DMS 273 (cell line): ENCODE measurements around the gene INKA1.
A peak's percentile ranks its signal among the peaks of the same experiment; 100 is the strongest.
"Not testable (repeated sequence)": the region's sequence is repeated elsewhere in the genome, so short reads cannot be mapped to it uniquely, and the experiment has no call there.

Experiments used
- DNase-seq: peaks from one replicate; lab custom pipeline; 2025; ENCODE audit not compliant: unreplicated experiment; lab: John Stamatoyannopoulos, UW

INKA1 gene

DNA sequence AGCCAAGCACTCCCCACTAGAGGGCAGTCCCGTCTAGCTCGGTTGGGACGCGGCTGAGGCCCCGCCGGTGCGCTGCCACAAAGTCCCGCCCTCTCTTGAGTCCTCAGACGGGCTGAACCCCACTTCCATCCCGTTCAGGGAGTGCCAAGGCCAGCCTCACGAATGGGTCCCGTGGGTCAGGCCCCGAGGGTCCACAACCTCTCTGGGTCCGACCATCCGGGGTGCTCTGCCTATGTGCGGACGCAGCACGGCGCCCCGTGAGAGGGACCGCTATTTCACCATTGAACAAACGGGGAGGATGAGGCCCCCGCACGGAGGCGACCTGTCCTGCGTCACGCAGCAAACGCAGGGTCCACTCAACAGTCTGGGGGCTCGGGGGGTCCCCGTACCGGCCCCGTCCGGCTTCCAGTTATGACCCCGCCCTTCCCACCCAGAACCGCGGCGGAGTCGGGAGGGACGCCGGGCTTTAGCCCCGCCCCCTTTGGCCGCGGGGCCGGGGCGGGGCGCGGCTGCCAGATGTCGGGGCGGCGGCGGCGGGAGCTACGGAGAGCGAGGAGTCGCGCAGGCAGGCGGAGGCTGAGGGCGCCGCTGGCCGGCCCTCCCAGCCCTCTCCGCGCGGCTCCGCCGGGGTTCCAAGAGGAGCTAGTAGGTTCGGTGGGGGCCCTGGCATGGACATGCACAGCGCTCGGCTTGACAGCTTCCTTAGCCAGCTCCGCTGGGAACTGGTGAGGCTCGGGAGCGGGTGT lies at the start of gene INKA1:
TSS of gene INKA1 (plus strand) at position 543 of the 746 bp plus-strand sequence. CDS start at position 675, 132 bp downstream.
- peak; percentile 92 for DNase-seq

DNA sequence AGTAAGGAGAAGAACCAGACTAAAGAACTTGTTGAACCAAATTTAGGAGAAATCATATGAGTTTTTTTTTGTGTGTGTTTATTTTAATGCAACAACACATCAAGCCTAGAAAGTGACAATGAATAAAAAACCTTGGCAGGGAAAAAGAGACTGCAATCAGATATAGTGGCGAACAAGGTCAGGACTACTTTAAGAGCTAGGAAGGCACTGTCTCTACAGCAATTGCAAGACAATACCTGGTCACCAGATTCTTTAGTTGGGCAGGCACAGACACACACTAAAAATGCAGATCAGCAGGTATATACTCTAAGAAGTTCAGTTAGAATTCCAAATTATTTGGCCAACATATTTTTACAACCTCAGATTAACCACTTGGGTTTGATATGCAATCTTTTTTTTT lies 48.5 kb upstream of the INKA1 start:
- no peak for DNase-seq

DNA sequence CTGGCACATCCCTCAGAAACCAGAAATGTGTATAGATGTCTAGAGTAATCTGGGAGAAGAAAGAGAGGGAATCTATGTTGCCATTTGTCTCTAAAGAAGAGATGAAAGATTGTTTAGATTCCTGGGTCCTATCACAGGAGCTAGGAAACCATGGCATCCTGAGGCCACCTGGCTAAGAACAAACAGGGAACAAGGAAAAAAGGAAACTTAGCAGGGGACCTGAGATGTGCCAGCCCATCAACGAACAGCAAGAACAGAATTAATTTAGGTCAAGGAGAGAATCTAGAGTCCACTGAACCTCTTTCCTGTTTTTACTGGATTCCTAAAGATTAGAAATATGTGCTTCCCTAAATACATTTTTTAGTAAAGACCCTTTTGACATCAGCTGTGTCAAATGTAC lies 47.0 kb upstream of the INKA1 start:
- DNase-seq = no peak

DNA sequence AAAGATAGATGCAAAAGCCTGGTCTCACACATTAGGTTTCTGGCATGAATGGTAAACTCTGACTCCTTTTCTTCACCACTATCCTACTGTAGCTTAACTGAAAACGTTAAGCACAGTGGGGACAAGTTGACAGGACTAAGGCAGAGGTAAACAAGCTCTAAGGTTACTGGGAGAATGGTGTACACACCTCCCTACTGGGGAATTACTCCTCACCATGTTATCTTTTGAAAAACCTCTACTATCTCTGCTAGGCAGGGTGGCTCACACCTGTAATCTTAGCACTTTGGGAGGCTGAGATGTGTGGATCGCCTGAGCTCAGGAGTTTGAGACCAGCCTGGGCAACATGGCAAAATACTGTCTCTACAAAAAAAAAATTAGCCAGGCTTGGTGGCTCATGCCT lies 45.9 kb upstream of the INKA1 start:
- DNase-seq = no peak

DNA sequence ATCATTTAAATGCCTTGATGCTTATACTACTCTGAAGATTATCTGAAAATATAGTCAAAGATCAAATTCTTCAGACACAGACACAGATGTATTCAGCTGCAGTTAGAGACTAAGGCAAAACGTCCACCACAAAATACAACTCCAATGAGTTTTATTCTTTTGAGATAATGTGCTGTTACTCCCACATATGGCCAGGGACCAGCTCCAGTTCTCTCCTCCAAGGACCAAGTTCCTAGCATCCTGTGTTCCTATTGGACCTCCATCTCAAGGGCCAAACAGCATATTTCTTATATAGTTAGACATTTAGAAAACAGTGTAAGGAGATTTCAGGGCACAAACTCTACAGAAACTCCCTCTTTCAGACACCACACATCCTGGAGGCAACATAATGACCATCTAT lies 43.8 kb upstream of the INKA1 start:
- no peak for DNase-seq

DNA sequence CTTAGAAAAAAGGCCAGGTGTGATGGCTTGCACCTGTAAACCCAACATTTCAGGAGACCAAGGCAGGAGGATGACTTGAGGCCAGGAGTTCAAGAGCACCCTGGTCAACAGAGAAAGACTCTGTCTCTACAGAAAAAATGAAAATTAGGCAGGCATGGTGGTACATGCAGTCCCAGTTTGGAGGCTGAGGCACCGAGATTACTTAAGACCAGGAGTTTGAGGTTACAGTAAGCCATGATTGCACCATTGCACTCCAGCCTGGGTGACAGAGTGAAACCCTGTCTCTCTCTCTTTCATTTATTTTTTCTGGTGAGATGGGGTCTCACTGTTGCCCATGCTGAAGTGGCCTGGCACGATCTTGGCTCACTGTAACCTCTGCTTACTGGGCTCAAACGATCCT lies 41.4 kb upstream of the INKA1 start:
- DNase-seq = no peak

DNA sequence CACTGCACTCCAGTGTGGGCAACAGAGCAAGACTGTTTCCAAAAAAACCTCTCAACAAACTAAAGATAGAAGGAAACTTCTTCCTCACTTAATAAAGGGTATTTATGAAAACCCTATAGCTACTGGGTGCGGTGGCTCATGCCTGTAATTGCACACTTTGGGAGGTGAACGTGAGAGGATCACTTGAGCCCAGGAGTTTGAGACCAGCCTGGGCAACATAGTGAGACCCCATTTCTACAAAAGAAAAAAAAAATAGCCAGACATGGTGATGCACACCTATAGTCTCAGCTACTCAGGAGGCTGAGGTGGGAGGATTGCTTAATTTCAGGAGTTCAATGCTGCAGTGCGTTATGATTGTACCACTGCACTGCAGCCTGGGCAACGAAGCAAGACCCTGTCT lies 39.1 kb upstream of the INKA1 start:
- no peak for DNase-seq

DNA sequence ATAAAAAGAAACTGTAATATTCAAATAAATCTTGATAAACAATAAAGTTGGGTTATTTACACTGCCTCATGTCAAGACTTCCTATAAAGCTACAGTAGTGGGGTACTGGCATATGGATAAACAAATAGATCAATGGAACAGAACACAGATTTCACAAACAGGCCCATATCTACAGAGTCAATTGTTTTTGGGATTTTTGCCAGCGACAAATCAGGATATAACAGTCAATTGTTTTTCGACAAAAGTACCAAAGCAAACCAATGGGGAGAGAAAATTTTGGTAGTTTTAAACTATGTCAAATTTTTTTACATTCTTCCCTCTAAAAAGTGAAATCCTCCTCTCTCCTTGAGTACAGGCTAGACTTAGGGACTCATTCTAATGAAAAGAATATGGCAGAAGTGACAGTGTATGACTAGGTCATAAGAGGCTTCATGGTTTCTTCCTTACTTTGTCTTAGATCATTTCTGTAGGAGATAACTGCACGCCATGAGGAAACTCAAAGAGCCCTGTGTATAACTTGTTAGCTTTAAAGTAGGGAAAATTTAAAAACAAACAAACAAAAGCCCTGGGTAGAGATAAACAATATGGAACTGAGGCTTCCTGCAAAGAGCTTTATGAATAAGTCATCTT lies 33.7 kb upstream of the INKA1 start:
- DNase-seq = no peak

DNA sequence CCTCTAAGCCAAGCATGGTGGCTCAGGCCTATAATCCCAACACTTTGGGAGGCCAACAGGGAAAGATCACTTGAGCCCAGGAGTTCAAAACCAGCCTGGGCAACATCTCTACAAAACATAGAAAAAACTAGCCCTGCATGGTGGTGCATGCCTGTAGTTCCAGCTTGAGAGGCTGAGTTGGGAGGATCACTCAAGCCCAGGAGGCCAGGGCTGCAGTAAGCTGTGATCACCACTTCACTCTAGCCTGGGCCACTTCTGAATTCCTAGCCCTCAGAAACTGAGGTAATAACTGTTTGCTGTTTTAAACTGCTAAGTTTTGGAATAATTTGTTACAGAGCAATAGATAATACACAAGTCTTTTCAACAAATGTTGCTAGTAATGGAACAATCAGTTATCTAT lies 33.1 kb upstream of the INKA1 start:
- DNase-seq = no peak

DNA sequence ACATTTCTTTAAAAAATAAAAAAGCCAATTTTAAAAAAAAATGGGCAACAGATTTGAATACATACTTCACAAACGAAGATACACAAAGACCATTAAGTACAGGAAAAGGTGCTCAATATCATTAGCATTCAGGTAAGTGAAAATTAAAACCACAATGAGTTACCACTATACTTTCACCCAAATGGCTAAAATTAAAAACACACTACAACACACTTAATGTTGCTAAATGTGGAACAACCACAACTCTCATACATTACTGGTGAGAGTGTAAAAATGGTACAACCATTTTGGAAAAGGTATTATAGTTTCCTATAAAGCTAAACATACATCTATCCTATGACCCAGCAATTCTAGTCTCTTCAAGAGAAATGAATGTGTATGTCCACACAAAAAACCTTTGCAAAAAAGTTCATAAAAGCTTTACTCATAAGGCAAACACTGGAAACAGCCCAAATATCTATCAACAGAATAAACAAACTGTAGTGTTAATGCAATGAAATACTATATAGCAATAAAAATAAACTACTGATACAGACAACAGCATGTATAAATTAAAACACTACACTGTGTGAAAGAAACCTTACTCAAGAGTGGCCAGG lies 31.6 kb upstream of the INKA1 start:
- DNase-seq = no peak

DNA sequence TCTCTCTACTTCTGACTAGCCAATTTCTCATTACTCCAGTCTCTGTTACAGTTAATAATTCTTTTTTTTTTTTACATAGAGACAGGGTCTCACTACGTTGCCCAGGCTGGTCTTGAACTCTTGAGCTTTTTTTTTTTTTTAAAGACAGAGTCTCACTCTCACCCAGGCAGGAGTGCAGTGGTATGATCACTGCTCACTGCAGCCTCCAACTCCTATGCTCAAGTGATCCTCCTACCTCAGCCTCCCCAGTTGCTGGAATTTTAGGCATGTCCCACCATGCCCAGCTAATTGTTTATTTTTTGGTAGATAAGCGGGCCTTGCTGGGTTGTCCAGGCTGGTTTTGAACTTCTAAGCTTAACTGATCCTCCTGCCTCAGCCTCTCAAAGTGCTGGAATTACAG lies 30.4 kb upstream of the INKA1 start:
- DNase-seq = no peak

DNA sequence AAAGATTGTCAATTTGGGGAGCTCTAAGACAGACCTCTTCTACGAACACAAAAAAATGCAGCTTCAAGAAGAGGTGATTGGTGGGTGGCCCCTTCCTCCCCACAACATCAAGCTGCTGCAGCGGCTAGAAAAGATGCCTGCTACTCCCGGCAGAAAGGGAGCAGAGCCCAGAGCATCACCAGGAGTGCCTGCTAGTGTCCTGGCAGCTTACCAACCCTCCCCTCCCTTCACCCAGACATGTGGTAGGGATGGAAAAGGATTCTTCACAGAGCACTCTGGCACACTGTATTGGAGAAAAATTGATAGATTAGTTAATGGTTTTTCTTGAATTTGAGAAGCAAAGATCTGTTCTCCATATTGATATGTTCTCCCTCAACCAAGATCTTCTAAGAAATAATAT lies 27.5 kb upstream of the INKA1 start:
- peak; percentile 38 for DNase-seq

DNA sequence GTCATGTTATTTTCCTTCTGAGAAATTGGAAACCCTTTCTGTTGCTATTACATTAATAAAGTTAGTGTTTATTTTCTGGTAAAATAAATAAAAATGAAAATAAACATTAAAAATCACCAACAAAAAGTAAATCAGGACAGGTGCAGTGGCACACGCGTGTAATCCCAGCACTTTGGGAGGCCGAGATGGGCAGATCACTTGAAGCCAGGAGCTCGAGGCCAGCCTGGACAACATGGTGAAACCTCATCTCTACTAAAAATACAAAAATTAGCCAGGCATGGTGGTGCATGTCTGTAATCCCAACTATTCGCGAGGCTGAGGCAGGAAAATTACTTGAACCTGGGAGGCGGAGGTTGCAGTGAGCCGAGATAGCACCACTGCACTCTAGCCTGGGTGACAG lies 27.0 kb upstream of the INKA1 start:
- DNase-seq = not testable (repeated sequence)

DNA sequence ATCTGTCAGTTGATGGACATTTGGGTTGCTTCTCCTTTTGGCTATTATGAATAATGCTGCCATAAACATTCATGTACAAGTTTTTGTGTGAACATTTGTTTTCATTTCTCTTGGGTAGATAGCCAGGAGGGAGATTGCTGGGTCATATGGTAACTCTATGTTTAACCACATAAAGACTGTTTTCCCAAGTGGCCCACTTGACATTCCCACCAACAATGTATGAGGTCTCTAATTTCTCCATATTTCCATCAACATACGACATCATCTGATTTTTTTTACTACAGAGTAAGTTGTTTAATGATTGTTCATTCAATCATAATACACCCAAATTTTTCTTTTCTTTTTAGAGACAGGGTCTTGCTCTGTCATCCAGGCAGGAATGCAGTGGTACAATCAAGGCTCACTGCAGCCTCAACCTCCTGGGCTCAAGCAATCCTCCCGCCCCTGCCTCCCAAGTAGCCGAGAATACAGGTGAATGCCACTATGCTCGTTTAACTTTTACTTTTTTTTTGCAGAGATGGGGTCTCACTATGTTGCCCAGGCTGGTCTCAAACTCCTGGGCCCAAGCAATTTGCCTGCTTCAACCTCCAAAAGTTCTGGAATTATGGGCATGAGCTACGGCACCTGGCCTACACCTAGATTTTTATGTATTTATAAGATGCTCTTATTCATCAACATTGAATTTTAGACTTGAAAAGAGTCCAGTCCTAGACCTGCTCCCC lies 23.5 kb upstream of the INKA1 start:
- DNase-seq = no peak

DNA sequence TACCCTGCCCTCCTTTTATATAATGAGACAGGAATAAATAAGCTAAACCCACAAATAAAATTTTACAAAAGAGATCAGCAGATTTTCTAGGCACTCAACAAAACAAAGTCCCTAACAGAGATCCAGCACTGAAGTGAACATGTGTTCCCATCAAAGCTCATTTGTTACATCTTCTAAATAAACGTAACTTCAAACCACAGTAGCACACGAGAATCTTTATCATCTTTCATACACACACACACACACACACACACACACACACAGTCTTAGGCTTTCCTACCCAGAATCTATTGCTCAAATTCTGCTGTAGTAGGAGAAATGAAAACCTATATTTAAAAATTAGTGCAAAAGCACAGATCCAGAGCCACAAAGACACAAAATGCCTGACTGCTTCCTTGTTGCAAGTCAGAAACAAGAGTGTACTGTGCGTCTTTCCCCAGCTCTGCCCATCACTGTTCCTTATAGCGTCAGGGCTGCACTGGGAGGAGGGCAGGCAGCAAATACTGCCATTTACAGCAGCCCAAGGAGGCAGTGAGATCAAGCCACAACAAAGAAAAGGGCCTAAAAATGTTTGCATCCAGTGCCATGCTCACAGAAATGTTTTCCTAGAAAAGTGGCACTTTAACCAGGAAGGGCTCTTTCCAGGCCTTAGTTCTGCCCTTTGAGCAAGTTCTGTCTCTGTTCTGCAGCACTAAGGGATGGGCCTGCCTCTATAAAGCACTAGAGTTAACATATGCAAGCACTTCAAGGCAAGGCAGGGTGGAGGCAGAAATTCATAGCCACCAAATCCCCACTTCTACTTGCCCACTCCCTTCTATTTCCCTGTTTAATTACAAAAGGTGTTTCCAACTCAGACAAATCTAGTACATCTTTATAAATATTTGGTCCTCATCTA lies 22.7 kb upstream of the INKA1 start:
- DNase-seq = no peak

DNA sequence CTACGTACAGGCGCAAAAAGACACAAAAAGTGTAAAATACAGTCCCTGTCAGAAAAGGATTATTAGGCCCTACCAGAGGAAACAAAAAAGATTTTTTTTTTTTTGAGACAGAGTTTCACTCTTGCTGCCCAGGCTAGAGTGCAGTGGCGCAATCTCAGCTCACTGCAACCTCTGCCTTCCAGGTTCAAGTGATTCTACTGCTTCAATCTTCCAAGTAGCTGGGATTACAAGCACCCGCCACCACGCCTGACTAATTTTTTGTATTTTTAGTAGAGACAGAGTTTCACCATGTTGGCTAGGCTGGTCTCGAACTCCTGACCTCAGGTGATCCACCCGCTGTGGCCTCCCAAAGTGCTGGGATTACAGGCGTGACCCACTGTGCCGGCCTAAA lies 22.1 kb upstream of the INKA1 start:
- not testable (repeated sequence) for DNase-seq

DNA sequence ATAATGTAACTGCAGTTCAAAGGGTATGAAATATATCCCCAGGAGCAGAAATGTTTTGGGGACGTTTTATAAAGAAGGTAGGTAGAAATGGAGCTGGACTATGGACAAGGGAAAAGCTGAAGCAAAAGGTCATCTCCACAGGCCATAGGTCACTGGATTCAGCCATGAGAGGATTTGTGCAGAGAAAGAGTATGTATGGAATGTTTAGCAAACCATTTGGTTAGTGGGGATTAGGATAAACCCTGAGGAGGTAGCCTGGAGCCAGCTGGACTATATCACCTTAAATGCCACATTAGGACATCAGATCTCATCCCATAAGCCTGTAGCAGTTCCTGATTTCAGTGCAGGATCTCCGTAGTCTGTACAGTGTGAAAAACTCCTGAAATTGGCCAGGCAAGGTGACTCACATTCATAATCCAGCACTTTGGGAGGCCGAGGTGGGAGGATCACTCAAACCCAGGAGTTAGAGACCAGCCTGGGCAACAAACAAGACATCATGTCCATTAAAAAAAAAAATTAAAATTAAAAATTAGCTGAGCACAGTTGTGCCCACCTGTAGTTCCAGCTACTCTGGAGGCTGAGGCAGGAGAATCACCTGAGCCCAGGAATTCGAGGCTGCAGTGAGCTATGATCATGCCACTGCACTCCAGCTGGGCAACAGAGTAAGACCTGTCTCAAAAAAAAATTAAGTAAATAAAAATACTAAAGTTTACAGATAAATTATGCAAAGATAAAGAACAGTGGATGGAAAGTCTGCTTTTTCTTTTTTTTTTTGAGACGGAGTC lies 21.5 kb upstream of the INKA1 start:
- DNase-seq = no peak

DNA sequence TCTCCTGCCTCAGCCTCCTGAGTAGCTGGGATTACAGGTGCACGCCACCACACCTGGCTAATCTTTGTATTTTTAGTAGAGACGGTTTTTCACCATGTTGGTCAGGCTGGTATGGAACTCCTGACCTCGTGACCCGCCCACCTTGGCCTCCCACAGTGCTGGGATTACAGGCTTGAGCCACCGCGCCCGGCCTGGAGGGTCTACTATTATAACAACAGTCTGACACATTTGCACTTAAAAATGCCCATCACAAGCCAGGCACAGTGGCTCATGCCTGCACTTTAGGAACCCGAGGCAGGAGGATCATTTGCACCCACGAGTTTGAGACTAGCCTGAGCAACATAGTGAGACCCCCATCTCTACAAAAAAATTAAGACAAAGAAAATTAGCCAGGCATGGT lies 20.8 kb upstream of the INKA1 start:
- not testable (repeated sequence) for DNase-seq

DNA sequence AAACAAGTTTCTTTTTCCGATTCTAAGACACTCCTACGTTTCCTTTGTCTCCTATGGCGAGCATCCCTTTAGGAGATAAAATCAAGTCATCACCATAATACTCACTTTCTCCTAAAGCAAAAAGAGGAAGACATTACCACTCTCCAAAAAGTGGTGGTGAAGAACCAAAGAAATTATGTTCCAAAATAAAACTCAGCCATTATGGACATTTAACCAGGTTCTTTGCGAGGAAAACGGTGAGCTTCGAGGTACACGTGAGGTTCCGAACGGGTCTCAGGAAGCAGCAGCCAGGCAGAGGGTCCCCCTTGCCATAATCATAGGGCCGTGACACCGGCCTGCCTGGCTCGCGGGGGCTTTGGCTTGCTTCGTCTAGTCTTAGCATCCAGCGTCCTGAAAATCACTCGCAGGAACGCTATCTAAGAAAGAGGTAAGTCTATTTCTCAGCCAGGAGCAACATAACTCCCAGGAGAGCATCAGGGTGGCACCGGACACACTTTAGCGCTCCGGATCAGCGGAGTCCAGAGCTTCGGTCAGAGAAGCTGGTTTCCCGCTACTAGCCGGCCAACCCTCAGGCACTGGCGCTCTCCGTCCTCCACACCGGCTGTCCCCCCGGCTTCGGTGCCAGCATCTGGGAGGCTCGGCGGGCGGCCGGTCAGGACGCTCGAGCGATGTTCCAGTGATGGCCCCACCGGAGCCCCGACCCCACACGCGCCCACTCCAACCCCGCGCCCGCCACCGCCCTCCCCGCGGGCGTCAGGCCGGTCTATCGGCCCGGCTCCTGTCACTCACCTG lies 17.3 kb upstream of the INKA1 start:
- peak; percentile 55 for DNase-seq
